GM13976 (cell line): ENCODE measurements around the gene AK3.

Source experiments
- DNase-seq: peaks from one replicate; pipeline ENCODE4 v3.0.0; 2012; ENCODE audit warnings: low spot score
- in situ Hi-C: fragments of 300-500 bp; cut with MboI; formaldehyde crosslinking; loops from one replicate; pipeline ENCODE4 v1.12.0; 2022; ENCODE audit warnings: low sequenced_read_pairs, mixed read lengths, inconsistent platforms; ENCODE audit not compliant: unreplicated experiment
- TF ChIP-seq, protein P1 (sequence below): IDR thresholded peaks from 2 replicates; pipeline ENCODE4 v1.5.1; 2012; ENCODE audit warnings: borderline replicate concordance, mild to moderate bottlenecking; ENCODE audit not compliant: insufficient read depth; ENCODE audit errors: extremely low read depth, missing control alignments, control extremely low read depth

AK3 gene

DNA sequence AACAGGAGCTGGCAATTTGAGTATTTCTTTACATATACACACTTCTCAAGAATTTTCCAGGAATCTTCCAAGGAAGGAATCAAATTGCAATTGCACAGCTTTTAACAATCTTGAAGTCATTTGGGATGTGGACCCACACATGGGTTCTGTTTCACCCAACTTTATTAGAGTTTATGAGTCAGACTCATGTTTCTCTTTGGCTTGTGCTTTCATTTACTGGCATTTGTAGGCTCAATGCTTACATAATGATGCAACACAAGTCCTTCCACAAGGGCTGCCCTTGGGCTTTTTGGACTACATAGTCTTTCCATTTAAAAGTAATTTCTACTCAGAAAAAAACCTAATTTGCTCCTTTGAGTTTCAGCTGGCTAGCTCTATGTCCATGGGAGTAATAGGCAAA, 66.2 kb downstream of the AK3 start:
- TF ChIP-seq, protein P1, sequence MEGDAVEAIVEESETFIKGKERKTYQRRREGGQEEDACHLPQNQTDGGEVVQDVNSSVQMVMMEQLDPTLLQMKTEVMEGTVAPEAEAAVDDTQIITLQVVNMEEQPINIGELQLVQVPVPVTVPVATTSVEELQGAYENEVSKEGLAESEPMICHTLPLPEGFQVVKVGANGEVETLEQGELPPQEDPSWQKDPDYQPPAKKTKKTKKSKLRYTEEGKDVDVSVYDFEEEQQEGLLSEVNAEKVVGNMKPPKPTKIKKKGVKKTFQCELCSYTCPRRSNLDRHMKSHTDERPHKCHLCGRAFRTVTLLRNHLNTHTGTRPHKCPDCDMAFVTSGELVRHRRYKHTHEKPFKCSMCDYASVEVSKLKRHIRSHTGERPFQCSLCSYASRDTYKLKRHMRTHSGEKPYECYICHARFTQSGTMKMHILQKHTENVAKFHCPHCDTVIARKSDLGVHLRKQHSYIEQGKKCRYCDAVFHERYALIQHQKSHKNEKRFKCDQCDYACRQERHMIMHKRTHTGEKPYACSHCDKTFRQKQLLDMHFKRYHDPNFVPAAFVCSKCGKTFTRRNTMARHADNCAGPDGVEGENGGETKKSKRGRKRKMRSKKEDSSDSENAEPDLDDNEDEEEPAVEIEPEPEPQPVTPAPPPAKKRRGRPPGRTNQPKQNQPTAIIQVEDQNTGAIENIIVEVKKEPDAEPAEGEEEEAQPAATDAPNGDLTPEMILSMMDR: no peak
- no peak for DNase-seq
- in situ Hi-C loops: no loop called here

DNA sequence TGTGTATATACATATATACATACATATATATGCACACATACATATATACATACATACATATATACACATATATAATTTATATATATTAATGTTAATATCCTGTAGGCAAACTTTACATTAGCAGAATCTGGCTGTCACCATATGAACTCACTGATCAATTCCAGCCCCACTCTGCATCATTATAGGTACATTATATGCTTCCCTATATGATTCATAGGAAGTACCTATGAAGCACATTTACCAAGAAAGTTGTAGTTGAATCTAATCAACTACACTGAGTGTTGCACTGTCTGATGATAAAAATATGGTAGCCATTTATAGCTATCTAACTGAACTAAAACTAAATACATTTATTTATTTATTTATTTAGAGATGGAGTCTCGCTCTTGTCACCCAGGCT, 69.3 kb downstream of the AK3 start:
- in situ Hi-C loops: no loop called here
- TF ChIP-seq, protein P1: no peak
- DNase-seq: no peak

DNA sequence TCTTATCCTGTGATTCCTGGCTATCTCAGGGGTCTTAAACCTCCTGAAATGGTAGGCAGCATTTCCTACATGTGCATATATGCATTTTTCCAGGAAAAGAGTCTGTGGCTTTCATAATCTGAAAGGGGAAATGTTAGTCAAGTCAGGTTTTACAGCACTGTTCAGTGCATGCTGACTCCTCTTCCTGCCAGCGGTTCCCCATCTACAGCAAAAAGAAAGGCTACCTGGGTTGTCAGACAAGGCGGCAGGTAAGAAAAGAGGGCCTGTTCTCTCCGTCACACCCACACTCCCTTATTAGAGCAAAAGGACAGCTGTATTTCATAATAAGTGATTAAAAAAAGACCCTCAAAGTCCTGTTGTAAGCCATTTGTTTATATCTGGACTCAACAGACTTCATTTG, 70.4 kb downstream of the AK3 start:
- TF ChIP-seq, protein P1: no peak
- in situ Hi-C loops: no loop called here
- no peak for DNase-seq

DNA sequence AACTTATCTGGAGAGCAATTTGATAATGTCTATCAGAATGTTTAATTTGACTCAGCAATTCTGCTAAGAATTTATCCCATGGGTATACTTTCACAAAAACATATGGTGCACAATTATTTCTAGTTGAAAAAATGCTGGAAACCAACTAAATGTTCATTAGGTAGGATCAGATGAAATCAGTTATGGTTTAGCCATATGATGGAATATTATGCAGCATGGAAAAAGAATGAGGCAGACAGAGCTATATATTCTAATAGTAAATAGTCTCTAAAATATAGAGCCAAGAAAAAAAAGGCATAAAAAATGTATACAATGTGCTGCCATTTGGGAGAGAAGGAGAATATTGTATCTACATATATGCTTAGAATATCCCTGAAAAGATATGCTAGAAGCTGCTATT, 71.1 kb downstream of the AK3 start:
- no peak for DNase-seq
- in situ Hi-C loops: no loop called here
- TF ChIP-seq, protein P1: no peak

DNA sequence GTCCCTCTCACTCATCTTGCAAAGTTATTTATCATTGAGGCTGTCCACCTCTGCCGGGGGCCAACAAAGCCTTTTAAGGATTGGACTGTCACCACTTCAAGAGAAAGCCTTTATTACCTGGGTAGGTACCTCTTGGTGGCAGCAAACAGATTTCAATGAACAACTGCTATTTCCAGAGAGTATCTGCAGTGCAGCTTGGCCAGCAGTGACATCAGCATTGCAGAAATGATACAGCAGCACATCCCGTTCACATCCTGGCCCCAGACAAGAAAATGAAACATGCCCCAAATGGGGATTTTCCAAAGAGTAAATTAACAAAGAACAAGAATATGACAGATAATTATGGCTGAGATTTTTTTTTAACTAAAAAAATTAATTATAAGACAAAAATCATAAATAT, 72.4 kb downstream of the AK3 start:
- TF ChIP-seq, protein P1: no peak
- no peak for DNase-seq
- in situ Hi-C loops: no loop called here

DNA sequence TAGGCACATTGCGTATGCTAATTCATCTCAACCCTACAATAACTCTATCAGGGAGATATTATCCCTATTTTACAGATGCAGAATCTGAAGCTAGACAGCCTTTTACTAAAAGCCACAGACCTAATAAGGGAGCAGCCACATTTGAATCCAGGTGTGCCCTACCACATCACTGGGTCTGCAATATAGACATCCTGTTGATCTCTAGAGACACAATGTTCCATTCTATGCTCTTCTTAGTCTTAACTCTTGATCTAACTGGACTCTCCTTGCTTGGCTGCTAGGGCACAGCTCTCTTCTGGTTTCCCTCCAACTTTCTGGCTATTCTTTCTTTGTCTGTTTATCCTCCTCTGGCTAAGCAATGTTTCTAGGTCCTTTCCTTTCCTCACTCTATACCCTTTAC, 73.3 kb downstream of the AK3 start:
- TF ChIP-seq, protein P1: no peak
- no peak for DNase-seq
- in situ Hi-C loops: no loop called here
